ENCODE measurements around the gene ADAMTS9.

DNA sequence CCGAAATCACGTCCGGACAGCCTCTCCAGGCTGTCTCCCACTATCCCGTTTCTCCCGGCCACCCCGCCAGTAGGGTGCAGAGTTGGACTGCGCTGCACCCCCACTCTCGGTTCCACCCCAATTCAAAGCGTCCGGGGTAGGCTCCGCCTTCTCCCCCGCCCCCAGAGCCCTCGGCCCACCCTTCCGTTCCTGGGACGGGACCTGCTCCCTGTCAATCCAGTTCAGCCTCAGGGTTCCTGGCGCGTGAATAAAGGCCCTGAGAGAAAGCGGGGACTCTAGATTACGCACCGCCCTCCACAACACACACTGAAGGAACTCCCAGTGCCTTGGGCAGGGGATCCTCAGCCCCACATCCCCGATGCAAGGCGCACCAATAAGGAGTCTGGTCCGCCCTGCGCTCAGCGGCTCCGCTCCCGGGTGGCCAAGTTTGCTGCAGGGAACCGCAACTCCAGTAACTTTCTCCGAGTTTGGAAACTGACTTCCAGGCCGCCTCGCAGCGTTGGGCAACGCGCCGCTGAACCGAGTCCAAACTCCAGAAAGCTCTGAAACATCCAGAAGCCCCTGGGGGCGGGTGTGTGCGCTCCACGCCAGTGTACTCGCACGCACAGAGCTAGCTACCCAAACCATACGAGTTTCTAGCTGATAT, 1.9 kb downstream of the ADAMTS9 start:
- no peak for TF ChIP-seq EP300 (IDR thresholded peaks at IDR 0.05; ENCODE audit: borderline replicate concordance)
- TF ChIP-seq TEAD4 (IDR thresholded peaks at IDR 0.05) = no peak
- TF ChIP-seq, protein P1, sequence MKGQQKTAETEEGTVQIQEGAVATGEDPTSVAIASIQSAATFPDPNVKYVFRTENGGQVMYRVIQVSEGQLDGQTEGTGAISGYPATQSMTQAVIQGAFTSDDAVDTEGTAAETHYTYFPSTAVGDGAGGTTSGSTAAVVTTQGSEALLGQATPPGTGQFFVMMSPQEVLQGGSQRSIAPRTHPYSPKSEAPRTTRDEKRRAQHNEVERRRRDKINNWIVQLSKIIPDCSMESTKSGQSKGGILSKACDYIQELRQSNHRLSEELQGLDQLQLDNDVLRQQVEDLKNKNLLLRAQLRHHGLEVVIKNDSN (IDR thresholded peaks at IDR 0.05) = no peak
- no peak for TF ChIP-seq CREB1 (IDR thresholded peaks at IDR 0.05; ENCODE audit: low read depth)
- 0 out of 2 replicates have a peak, but pooled peaks have one; percentile 25 for TF ChIP-seq TCF12 (IDR thresholded peaks at IDR 0.05; ENCODE audit: low read depth)
- TF ChIP-seq ZBTB7A (IDR thresholded peaks at IDR 0.05; ENCODE audit: low read depth) = no peak
- peak; percentile 45; the same call in 1 of the 2 replicates for TF ChIP-seq RAD21 (IDR thresholded peaks at IDR 0.05; ENCODE audit: low read depth)
- TF ChIP-seq, protein P2, sequence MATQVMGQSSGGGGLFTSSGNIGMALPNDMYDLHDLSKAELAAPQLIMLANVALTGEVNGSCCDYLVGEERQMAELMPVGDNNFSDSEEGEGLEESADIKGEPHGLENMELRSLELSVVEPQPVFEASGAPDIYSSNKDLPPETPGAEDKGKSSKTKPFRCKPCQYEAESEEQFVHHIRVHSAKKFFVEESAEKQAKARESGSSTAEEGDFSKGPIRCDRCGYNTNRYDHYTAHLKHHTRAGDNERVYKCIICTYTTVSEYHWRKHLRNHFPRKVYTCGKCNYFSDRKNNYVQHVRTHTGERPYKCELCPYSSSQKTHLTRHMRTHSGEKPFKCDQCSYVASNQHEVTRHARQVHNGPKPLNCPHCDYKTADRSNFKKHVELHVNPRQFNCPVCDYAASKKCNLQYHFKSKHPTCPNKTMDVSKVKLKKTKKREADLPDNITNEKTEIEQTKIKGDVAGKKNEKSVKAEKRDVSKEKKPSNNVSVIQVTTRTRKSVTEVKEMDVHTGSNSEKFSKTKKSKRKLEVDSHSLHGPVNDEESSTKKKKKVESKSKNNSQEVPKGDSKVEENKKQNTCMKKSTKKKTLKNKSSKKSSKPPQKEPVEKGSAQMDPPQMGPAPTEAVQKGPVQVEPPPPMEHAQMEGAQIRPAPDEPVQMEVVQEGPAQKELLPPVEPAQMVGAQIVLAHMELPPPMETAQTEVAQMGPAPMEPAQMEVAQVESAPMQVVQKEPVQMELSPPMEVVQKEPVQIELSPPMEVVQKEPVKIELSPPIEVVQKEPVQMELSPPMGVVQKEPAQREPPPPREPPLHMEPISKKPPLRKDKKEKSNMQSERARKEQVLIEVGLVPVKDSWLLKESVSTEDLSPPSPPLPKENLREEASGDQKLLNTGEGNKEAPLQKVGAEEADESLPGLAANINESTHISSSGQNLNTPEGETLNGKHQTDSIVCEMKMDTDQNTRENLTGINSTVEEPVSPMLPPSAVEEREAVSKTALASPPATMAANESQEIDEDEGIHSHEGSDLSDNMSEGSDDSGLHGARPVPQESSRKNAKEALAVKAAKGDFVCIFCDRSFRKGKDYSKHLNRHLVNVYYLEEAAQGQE (IDR thresholded peaks at IDR 0.05; ENCODE audit: low read depth) = no peak
- TF ChIP-seq NFIC (IDR thresholded peaks at IDR 0.05) = no peak

All from Ishikawa (cell line).